ENCODE results near the gene VAV3.

The VAV3 gene

DNA sequence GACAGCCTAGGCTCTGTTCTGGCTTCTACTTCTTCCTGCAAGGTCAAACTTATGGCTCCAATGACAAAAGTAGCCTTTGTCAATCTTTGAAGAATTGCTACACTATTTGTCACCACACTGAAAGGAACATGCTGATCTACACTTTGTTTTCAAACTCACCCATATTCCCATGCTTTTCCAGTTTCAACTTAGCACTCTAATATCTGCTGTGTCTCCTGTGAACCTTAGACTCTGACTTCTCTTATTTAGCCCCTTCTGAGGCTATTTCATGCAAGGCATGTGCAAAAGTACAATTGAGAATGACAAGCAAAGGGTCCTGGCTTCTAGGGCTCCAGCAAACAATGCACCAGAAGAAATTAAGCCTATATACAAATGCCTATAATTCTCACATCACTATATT is 374.9 kb downstream of the VAV3 start:
- Histone ChIP-seq H3K27ac (replicated peaks) (no peak overlapping the region), H3K4me3 (replicated peaks; ENCODE audit: insufficient read depth, low read length) (no peak overlapping the region), H3K27me3 (ENCODE audit: insufficient read depth, poor library complexity, severe bottlenecking) (no peaks in the 10 kb centered on the region)
- no peak for DNase-seq (ENCODE audit: low read depth in 1 of 2, low spot score in 1 of 2)
- TF ChIP-seq REST (IDR thresholded peaks at IDR 0.05; ENCODE audit: insufficient replicate concordance, low read depth) (no peak), POLR2AphosphoS5 (IDR thresholded peaks at IDR 0.05; ENCODE audit: low read depth) (no peak), CTCF (IDR thresholded peaks at IDR 0.05; ENCODE audit: insufficient read depth, low read length) (no peak), GABPA (IDR thresholded peaks at IDR 0.05; ENCODE audit: low read depth) (no peak), SPI1 (IDR thresholded peaks at IDR 0.05; ENCODE audit: borderline replicate concordance, low read depth) (no peak)

GRCh38 chr1:107588321-107588720 is 376.7 kb downstream of the VAV3 start:
- TF ChIP-seq REST (IDR thresholded peaks at IDR 0.05; ENCODE audit: insufficient replicate concordance, low read depth) (no peak), SPI1 (IDR thresholded peaks at IDR 0.05; ENCODE audit: borderline replicate concordance, low read depth) (no peak), POLR2AphosphoS5 (IDR thresholded peaks at IDR 0.05; ENCODE audit: low read depth) (no peak), CTCF (IDR thresholded peaks at IDR 0.05; ENCODE audit: insufficient read depth, low read length) (no peak), GABPA (IDR thresholded peaks at IDR 0.05; ENCODE audit: low read depth) (no peak)
- H3K4me3 ChIP-seq (replicated peaks; ENCODE audit: insufficient read depth, low read length), result no peak overlapping the region
- no peak for DNase-seq (ENCODE audit: low read depth in 1 of 2, low spot score in 1 of 2)
- H3K27me3 ChIP-seq (ENCODE audit: insufficient read depth, poor library complexity, severe bottlenecking), result no peaks in the 10 kb centered on the region
- H3K27ac ChIP-seq (replicated peaks), result no peak overlapping the region

- H3K4me3 ChIP-seq (replicated peaks; ENCODE audit: insufficient read depth, low read length), result no peak overlapping the region
- DNase-seq (ENCODE audit: low read depth in 1 of 2, low spot score in 1 of 2), result no peak
- TF ChIP-seq POLR2AphosphoS5 (IDR thresholded peaks at IDR 0.05; ENCODE audit: low read depth) (no peak), GABPA (IDR thresholded peaks at IDR 0.05; ENCODE audit: low read depth) (no peak), REST (IDR thresholded peaks at IDR 0.05; ENCODE audit: insufficient replicate concordance, low read depth) (no peak)
- H3K27me3 ChIP-seq (ENCODE audit: insufficient read depth, poor library complexity, severe bottlenecking), result no peaks in the 10 kb centered on the region
- no peak overlapping the region for H3K27ac ChIP-seq (replicated peaks)
These were observed 389.8 kb downstream of the VAV3 start for GRCh38 chr1:107575226-107575625.

- Histone ChIP-seq H3K27me3 (ENCODE audit: insufficient read depth, poor library complexity, severe bottlenecking) (no peaks in the 10 kb centered on the region), H3K27ac (replicated peaks) (no peak overlapping the region), H3K4me3 (replicated peaks; ENCODE audit: insufficient read depth, low read length) (no peak overlapping the region)
- no peak for TF ChIP-seq GABPA (IDR thresholded peaks at IDR 0.05; ENCODE audit: low read depth)
- TF ChIP-seq CTCF (IDR thresholded peaks at IDR 0.05; ENCODE audit: insufficient read depth, low read length), result no peak
- TF ChIP-seq POLR2AphosphoS5 (IDR thresholded peaks at IDR 0.05; ENCODE audit: low read depth), result no peak
- TF ChIP-seq SPI1 (IDR thresholded peaks at IDR 0.05; ENCODE audit: borderline replicate concordance, low read depth), result no peak
- TF ChIP-seq REST (IDR thresholded peaks at IDR 0.05; ENCODE audit: insufficient replicate concordance, low read depth), result no peak
- no peak for DNase-seq (ENCODE audit: low read depth in 1 of 2, low spot score in 1 of 2)
These were observed 390.9 kb downstream of the VAV3 start for GRCh38 chr1:107574044-107574443.
